Pulmonary artery endothelial cell (primary cell): ENCODE results near the gene NAV2. TPM values are rescaled to one million over a fixed set of nuclear protein-coding genes. Genes with fewer than 3 reads are reported as not detected.
A peak's percentile ranks its signal among the peaks of the same experiment; 100 is the strongest.

Experiments used
- DNase-seq: peaks from one replicate; pipeline ENCODE4 v3.0.0-alpha.2; 2011; ENCODE audit warnings: low read depth, low spot score
- total RNA-seq: library from RNA; depleted of rRNA; stranded (reverse); fragments of >200 nt; gene quantifications from 2 replicates; pipeline ENCODE4 v1.2.3, GENCODE V29; 2014

Gene NAV2
- total RNA-seq, 1 donor from 2014 or later: 9.5 TPM

DNA sequence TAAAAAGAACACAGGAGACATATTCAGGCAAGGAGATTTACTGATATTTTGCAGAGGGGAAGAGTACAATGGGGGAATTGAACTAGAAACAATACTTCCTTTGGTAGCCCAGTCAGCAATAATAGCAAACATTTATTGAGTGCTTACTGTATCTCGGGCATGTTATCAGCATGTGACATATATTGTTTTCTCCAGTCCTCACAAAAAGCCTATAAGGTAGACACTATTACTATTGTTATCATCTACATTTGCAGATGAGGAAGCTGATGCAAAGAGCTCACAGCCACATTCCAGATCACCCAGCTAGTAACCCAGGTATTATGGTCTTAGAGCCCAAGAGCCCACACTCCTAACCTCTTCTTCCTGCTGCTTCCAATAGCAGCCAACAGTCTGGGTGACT is 27.9 kb downstream of the NAV2 start:
- DNase-seq: no peak

DNA sequence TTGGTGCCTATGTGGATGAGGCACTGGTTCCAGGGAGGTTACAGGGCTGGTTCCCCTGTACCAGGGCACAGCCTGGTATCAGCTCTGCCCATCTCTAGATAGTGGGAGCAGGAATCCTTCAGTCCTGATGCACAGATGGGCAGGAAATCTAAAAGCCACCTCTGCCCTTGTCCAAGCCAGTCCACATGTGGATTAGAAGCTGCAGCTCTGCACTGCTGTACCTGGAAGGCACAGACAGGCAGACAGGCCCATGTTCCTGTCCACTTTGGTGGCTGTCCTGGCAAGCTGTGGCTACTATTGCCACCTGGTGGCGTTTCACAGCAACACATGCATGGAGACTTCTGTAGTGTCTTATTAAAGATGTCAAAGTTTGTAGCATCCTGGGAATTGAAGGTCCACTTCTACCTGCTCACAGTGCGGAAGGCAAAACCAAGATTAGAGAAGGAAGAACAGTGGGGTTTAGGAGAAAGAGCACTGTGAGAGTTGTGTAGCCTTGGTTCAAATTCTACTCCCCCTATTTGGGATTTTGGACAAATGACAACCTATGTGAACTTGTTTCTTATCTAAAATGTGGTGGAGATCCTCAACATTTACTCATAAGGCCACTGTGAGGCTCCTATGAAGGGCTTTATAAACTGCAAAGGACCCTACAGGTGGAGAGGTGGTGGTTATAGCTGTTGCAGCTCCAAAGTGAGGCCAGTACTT is 30.1 kb downstream of the NAV2 start:
- peak; percentile 40 for DNase-seq

GRCh38 chr11:19743622-19744021 is 31.0 kb downstream of the NAV2 start:
- DNase-seq: no peak

GRCh38 chr11:19744130-19744529 is 31.5 kb downstream of the NAV2 start:
- no peak for DNase-seq

GRCh38 chr11:19746086-19746485 is 33.4 kb downstream of the NAV2 start:
- DNase-seq: no peak

- no peak for DNase-seq
These were observed 35.0 kb downstream of the NAV2 start for GRCh38 chr11:19747634-19748033.

GRCh38 chr11:19751055-19751454 is 38.4 kb downstream of the NAV2 start:
- DNase-seq: no peak

- no peak for DNase-seq
These were observed 40.9 kb downstream of the NAV2 start for GRCh38 chr11:19753451-19754106.

GRCh38 chr11:19756675-19757475 is 44.2 kb downstream of the NAV2 start:
- no peak for DNase-seq

GRCh38 chr11:19759389-19759788 is 46.8 kb downstream of the NAV2 start:
- DNase-seq: no peak

- no peak for DNase-seq
These were observed 49.6 kb downstream of the NAV2 start for GRCh38 chr11:19762266-19762665.

DNA sequence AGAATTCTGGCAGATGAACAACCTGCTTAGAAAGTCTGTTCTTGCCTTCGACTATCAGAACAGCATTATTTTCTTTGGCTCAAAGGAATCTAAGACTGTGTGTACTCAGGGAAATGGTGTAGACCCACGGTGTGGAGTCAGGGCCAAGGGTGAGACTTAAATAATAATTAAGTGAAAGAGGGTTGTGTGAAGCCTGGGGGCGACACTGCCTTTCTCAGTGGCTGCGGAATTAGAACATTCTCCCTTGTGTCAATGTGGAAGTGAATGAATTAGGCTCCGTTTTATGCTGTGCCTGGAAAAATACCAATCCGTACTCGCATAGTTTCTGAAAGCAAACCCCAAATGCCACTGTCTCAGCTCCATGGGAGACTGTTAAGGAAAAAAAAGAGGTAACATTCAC is 50.7 kb downstream of the NAV2 start:
- no peak for DNase-seq

- DNase-seq: no peak
These were observed 53.6 kb downstream of the NAV2 start for GRCh38 chr11:19766206-19766605.

GRCh38 chr11:19766810-19767209 is 54.2 kb downstream of the NAV2 start:
- no peak for DNase-seq

DNA sequence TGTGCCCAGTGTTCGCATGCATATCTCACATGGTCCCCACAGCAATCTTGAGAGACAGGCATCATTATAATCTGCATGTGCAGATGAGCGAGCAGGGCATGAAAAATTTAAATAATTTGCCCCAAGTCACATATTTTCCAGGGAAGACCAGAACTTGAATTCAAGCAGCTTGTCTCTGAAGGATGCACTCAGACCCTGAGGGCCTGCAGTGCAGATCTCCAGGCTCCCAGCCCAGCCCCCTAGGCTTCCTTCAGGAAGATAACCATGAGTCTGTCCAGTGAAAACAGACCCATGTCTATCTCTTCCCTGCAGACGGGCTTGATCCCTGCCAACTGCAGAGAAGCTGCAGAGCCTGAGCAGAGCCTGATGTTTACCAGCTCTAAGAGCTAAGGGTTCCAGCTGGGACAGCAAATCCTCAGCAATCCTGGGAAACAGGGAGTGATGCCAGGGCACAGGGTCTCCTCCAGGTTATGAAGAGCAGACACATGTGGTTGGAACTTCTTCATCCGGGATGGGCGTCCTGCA is 55.1 kb downstream of the NAV2 start:
- DNase-seq: no peak

- no peak for DNase-seq
These were observed 55.6 kb downstream of the NAV2 start for GRCh38 chr11:19768197-19768596.

DNA sequence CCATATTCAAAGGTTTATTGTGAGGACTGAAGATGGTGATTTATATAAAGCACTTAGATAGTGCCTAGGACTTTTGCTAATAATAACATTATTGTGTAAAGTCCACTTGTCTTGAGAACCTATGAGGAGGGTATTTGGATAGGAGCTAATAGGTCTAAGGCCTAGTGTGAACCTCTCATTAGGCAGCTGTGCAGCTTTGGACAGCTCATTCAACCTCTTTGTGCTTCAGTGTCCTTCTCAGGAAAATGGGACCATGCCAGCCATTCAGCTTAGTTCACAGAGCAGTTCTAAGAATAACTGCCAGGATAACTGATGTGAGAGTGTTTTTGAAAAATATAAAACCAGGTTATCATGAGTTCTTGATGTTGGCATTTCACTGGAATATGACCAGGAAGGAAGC is 56.2 kb downstream of the NAV2 start:
- no peak for DNase-seq

DNA sequence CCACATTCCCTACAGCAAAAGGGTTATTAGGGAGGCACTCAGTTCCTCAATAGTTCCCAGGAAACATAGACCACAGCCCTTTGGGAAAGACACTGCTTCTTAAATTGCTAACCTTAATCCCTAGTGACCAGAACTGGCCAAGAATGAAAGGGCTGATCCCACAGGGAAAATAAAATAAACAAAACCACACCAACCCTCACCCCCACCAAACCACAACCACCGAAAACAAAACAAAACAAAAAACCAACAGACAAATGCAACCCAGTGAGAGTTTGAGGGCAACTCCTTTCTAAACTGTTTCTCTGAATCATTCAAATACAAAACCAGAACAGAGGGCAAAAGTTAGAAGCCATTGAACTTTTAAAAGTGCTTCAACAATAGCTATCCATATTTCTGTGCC is 57.2 kb downstream of the NAV2 start:
- no peak for DNase-seq

DNA sequence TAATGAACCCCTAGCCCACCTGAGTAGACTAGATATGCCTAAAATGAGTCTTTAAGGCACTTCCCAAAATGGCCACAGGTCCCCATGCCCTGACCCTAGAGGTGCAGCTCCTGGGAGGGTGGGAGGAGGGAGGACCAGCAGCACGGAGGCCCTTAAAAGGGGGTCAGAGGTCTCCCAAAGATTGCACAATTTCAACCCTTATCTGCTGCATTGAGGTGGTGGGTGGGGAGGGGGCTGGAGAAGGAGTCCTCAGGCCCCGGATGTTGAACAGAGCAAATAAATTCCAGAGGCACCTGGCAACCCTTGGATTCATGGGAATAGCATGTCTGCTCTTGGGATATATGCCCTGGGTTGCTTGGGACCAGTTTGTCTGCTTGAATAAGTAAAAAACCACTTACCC is 57.6 kb downstream of the NAV2 start:
- no peak for DNase-seq

GRCh38 chr11:19771463-19771862 is 58.8 kb downstream of the NAV2 start:
- DNase-seq: no peak

GRCh38 chr11:19772480-19772879 is 59.8 kb downstream of the NAV2 start:
- no peak for DNase-seq

GRCh38 chr11:19774329-19774728 is 61.7 kb downstream of the NAV2 start:
- no peak for DNase-seq
